H9 (cell line): ENCODE measurements around the gene PSMD7. TPM values are rescaled to one million over a fixed set of nuclear protein-coding genes. Genes with fewer than 3 reads are reported as not detected.

ENCODE experiments used
- DNase-seq: peaks from one replicate; pipeline ENCODE4 v3.0.0-alpha.2; 2017
- H2AFZ ChIP-seq: one replicate; pipeline ENCODE4 v1.6.1; 2013; ENCODE audit warnings: mild to moderate bottlenecking, low read length, control low read depth, moderate library complexity
- H2AK5ac ChIP-seq: 2 replicates; pipeline ENCODE4 v1.6.1; 2013; ENCODE audit warnings: low read length, control low read depth, mixed read lengths; ENCODE audit not compliant: insufficient read length
- H2BK120ac ChIP-seq: one replicate; pipeline ENCODE4 v1.6.1; 2013; ENCODE audit warnings: low read depth, mild to moderate bottlenecking, low read length, control low read depth, inconsistent platforms; ENCODE audit not compliant: poor library complexity, severe bottlenecking
- H2BK12ac ChIP-seq: 2 replicates; pipeline ENCODE4 v1.6.1; 2013; ENCODE audit warnings: low read length, control low read depth, mixed read lengths, low read depth; ENCODE audit not compliant: insufficient read length
- H2BK15ac ChIP-seq: 2 replicates; pipeline ENCODE4 v1.6.1; 2013; ENCODE audit warnings: low read depth, low read length, control low read depth
- H2BK20ac ChIP-seq: one replicate; pipeline ENCODE4 v1.6.1; 2013; ENCODE audit warnings: low read depth, mild to moderate bottlenecking, low read length, control low read depth, inconsistent platforms; ENCODE audit not compliant: poor library complexity, severe bottlenecking
- H2BK5ac ChIP-seq: 2 replicates; pipeline ENCODE4 v1.6.1; 2013; ENCODE audit warnings: low read length, control low read depth, mixed read lengths; ENCODE audit not compliant: insufficient read length
- H3K14ac ChIP-seq: 2 replicates; pipeline ENCODE4 v1.6.1; 2013; ENCODE audit warnings: low read length, control low read depth; ENCODE audit not compliant: insufficient read depth
- H3K18ac ChIP-seq: 2 replicates; pipeline ENCODE4 v1.6.1; 2013; ENCODE audit warnings: low read depth, mild to moderate bottlenecking, mixed read lengths, low read length, control low read depth; ENCODE audit not compliant: insufficient read length
- H3K23ac ChIP-seq: 2 replicates; pipeline ENCODE4 v1.6.1; 2013; ENCODE audit warnings: low read length, control low read depth, mixed read lengths, low read depth; ENCODE audit not compliant: insufficient read length
- H3K23me2 ChIP-seq: 2 replicates; pipeline ENCODE4 v1.6.1; 2013; ENCODE audit warnings: low read depth, mild to moderate bottlenecking, mixed read lengths, low read length, control low read depth; ENCODE audit not compliant: insufficient read length, poor library complexity, severe bottlenecking
- H3K27ac ChIP-seq: 2 replicates; pipeline ENCODE4 v1.5.1; 2013; ENCODE audit warnings: low read length, control low read depth, mixed read lengths, low read depth; ENCODE audit not compliant: insufficient read length
- H3K27me3 ChIP-seq: 2 replicates; pipeline ENCODE4 v1.6.1; 2013; ENCODE audit warnings: low read length, control low read depth, inconsistent platforms; ENCODE audit not compliant: insufficient read depth
- H3K4ac ChIP-seq: 2 replicates; pipeline ENCODE4 v1.6.1; 2013; ENCODE audit warnings: low read depth, mild to moderate bottlenecking, control low read depth, inconsistent platforms, low read length, moderate library complexity
- H3K4me1 ChIP-seq: 2 replicates; pipeline ENCODE4 v1.6.1; 2013; ENCODE audit warnings: low read length, control low read depth, inconsistent platforms; ENCODE audit not compliant: insufficient read depth
- H3K4me2 ChIP-seq: 2 replicates; pipeline ENCODE4 v1.6.1; 2013; ENCODE audit warnings: low read length, control low read depth, mixed read lengths; ENCODE audit not compliant: insufficient read length, insufficient read depth
- H3K56ac ChIP-seq: 2 replicates; pipeline ENCODE4 v1.6.1; 2013; ENCODE audit warnings: low read depth, mild to moderate bottlenecking, mixed read lengths, low read length, control low read depth; ENCODE audit not compliant: insufficient read length
- H3K79me1 ChIP-seq: 2 replicates; pipeline ENCODE4 v1.6.1; 2013; ENCODE audit warnings: low read depth, mild to moderate bottlenecking, moderate library complexity, low read length, control low read depth, inconsistent platforms; ENCODE audit not compliant: insufficient read depth, poor library complexity, severe bottlenecking
- H3K79me2 ChIP-seq: 2 replicates; pipeline ENCODE4 v1.6.1; 2013; ENCODE audit warnings: low read length, control low read depth, inconsistent platforms; ENCODE audit not compliant: insufficient read depth
- H3K9ac ChIP-seq: 2 replicates; pipeline ENCODE4 v1.6.1; 2013; ENCODE audit warnings: low read length, control low read depth, mixed read lengths; ENCODE audit not compliant: insufficient read length; ENCODE audit errors: extremely low read depth
- H3K9me3 ChIP-seq: one replicate; pipeline ENCODE4 v1.6.1; 2013; ENCODE audit warnings: low read depth, low read length, inconsistent platforms; ENCODE audit not compliant: control insufficient read depth
- H3T11ph ChIP-seq: one replicate; pipeline ENCODE4 v1.6.1; 2013; ENCODE audit warnings: mild to moderate bottlenecking, low read length, control low read depth, inconsistent platforms
- H4K20me1 ChIP-seq: one replicate; pipeline ENCODE4 v1.6.1; 2013; ENCODE audit not compliant: control insufficient read depth, insufficient read length, insufficient read depth
- H4K5ac ChIP-seq: 2 replicates; pipeline ENCODE4 v1.6.1; 2013; ENCODE audit warnings: low read depth, mild to moderate bottlenecking, mixed read lengths, low read length, control low read depth; ENCODE audit not compliant: insufficient read length
- H4K8ac ChIP-seq: replicated peaks from 2 replicates; pipeline ENCODE4 v1.6.1; 2013; ENCODE audit warnings: low read length, control low read depth, mixed read lengths, low read depth; ENCODE audit not compliant: insufficient read length
- H4K91ac ChIP-seq: 2 replicates; pipeline ENCODE4 v1.6.1; 2013; ENCODE audit warnings: low read depth, mild to moderate bottlenecking, moderate library complexity, mixed read lengths, low read length, control low read depth; ENCODE audit not compliant: insufficient read length
- H3K27ac Mint-ChIP-seq, 3 experiments: 2 replicates in 2 of 3; 3 replicates in 1 of 3; pipeline ENCODE4 v1.8.0; 2020 to 2021; ENCODE audit warnings: mixed read lengths in 3 of 3, mild to moderate bottlenecking in 1 of 3, moderate library complexity in 1 of 3
- H3K27me3 Mint-ChIP-seq: 2 replicates; pipeline ENCODE4 v1.8.0; 2021; ENCODE audit warnings: low read depth, mild to moderate bottlenecking, moderate library complexity, mixed read lengths
- H3K36me3 Mint-ChIP-seq, 3 experiments: 2 replicates in 2 of 3; 3 replicates in 1 of 3; pipeline ENCODE4 v1.8.0; 2020 to 2021; ENCODE audit warnings: low read depth in 3 of 3, mixed read lengths in 3 of 3; ENCODE audit not compliant: insufficient read depth in 1 of 3
- H3K4me1 Mint-ChIP-seq, 2 experiments: 2 replicates each; pipeline ENCODE4 v1.8.0; 2020; ENCODE audit warnings: mixed read lengths in 2 of 2
- H3K4me3 Mint-ChIP-seq, 2 experiments: 2 replicates in 1 of 2; 3 replicates in 1 of 2; pipeline ENCODE4 v1.8.0; 2020 to 2021; ENCODE audit warnings: mild to moderate bottlenecking in 2 of 2, mixed read lengths in 2 of 2, moderate library complexity in 1 of 2
- H3K9me3 Mint-ChIP-seq, 2 experiments: 2 replicates in 1 of 2; 3 replicates in 1 of 2; pipeline ENCODE4 v1.8.0; 2020; ENCODE audit warnings: mild to moderate bottlenecking in 2 of 2, mixed read lengths in 2 of 2, moderate library complexity in 1 of 2
- CTCF ChIP-seq: fragments of 200-600 bp; sonication (generic); conservative IDR thresholded peaks from 3 replicates; pipeline ENCODE4 v1.8.0; 2021; ENCODE audit warnings: antibody characterized with exemption, mild to moderate bottlenecking
- WGBS: extraction: QIAGEN DNeasy Blood & Tissue Kit; methylation state at CpG from one replicate; pipeline ENCODE4 v1.1.7; 2013; ENCODE audit warnings: missing lambda C conversion rate, low lambda C conversion rate, mixed read lengths; ENCODE audit not compliant: insufficient read length; ENCODE audit errors: extremely low coverage; 5-methylcytosine and 5-hydroxymethylcytosine counted together
- total RNA-seq: library from RNA; stranded (reverse); gene quantifications from 2 replicates; pipeline ENCODE4 v1.2.1, GENCODE V29; 2021

The PSMD7 gene
- total RNA-seq, 1 experiment from 2014 or later, result 140 TPM

DNA sequence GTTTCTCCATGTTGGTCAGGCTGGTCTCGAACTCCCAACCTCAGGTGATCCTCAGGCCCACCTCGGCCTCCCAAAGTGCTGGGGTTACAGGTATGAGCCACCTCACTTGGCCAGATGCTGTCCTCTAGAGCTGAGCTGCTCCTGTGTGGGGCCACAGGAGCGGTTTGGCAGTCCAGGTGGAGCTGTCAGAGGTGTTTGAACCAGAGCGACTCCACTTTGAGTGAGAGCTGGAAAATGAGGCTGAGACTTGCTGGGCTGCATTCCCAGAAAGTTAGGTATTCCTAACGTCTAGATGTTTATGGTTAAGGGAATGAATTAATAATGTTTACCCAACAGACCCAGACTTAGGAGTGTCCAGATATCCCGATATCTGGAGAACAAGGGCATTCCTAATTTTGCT is 16.8 kb upstream of the PSMD7 start:
- H3K4me3 Mint-ChIP-seq, result no peak overlapping the region
- Histone ChIP-seq H4K5ac (no peak overlapping the region), H3K4ac (no peak overlapping the region), H2AK5ac (no peak overlapping the region), H3K27ac (no peak overlapping the region), H3K79me2 (no peaks in the 10 kb centered on the region), H2BK15ac (no peak overlapping the region), H3K9ac (no peak overlapping the region), H2BK12ac (no peak overlapping the region), H3K23me2 (no peaks in the 10 kb centered on the region), H3T11ph (no peak overlapping the region), H3K56ac (no peak overlapping the region), H2BK20ac (no peak overlapping the region), H3K18ac (no peak overlapping the region), H3K23ac (no peak overlapping the region), H3K9me3 (no peaks in the 10 kb centered on the region), H3K27me3 (no peaks in the 10 kb centered on the region), H2BK5ac (no peak overlapping the region), H4K8ac (no peak overlapping the region), H4K91ac (no peak overlapping the region), H3K4me2 (no peak overlapping the region), H3K79me1 (no peaks in the 10 kb centered on the region), H3K14ac (no peak overlapping the region), H2AFZ (no peak overlapping the region), H2BK120ac (no peak overlapping the region), H4K20me1 (no peaks in the 10 kb centered on the region), H3K4me1 (0 out of 2 replicates have a peak, but pooled peaks cover 3% of the 10 kb centered on the region)
- TF ChIP-seq CTCF, result no peak
- peaks cover 4 to 14% (median 6%) of the 10 kb centered on the region in 3 experiments for H3K36me3 Mint-ChIP-seq
- H3K4me1 Mint-ChIP-seq, result peaks cover 36 to 40% of the 10 kb centered on the region in 2 experiments
- H3K9me3 Mint-ChIP-seq, result peaks cover 8 to 12% of the 10 kb centered on the region in 2 experiments; a peak in 4 of 5 replicates
- WGBS, result no CpG with 5 or more reads among the region's 6 CpGs
- H3K27ac Mint-ChIP-seq, result no peak overlapping the region
- no peak for DNase-seq
- no peaks in the 10 kb centered on the region; the same call in 1 of the 2 replicates for H3K27me3 Mint-ChIP-seq
